HepG2 (cell line): ENCODE data around the gene BIK. TPM values are rescaled to one million over a fixed set of nuclear protein-coding genes. Genes with fewer than 3 reads are reported as not detected.

ENCODE experiments used
- ATAC-seq: fragments of 200-7000 bp; cut with Tn5 transposase; 3 replicates; pipeline ENCODE4 v1.9.1; 2020; ENCODE audit warnings: mild to moderate bottlenecking, moderate library complexity
- BruUV-seq: library from RNA; stranded (reverse); fragments of 400-500 nt; replicated peaks from 2 replicates; lab custom pipeline; 2021; lab: Mats Ljungman, UMichigan
- CTCF ChIA-PET: fragments of 300-600 bp; formaldehyde crosslinking; extraction: SDS; loops from one replicate; lab custom pipeline; 2021; ENCODE audit warnings: low total read pairs, inconsistent platforms, low intra/inter-chr PET ratio; lab: Yijun Ruan, JAX
- POLR2A ChIA-PET: fragments of 350-600 bp; sonication (Branson Sonifier 250); formaldehyde crosslinking; loops from one replicate; lab custom pipeline; 2020; ENCODE audit warnings: antibody characterized with exemption, inconsistent platforms; lab: Yijun Ruan, JAX
- DNase-seq: peaks from one replicate; pipeline ENCODE4 v3.0.0-alpha.2; 2015; ENCODE audit warnings: low spot score
- FAIRE-seq: peaks from 3 replicates; lab custom pipeline; 2011; peaks lifted over from hg19 to GRCh38; lab: Jason Lieb, UNC
- H2AFZ ChIP-seq: one replicate; pipeline ENCODE4 v1.6.1; 2011; ENCODE audit warnings: low read length, inconsistent platforms
- H3K27ac ChIP-seq: fragments of 300-600 bp; 3 replicates; pipeline ENCODE4 v1.8.0; 2011; ENCODE audit warnings: mixed run types, mild to moderate bottlenecking, mixed read lengths, low read length, inconsistent platforms; ENCODE audit not compliant: insufficient read depth; ENCODE audit errors: extremely low read length
- H3K27me3 ChIP-seq, 2 experiments: fragments of 200-600 bp in 1 of 2; 2 replicates in 1 of 2; 3 replicates in 1 of 2; pipeline versions ENCODE4 v1.6.0 to v1.8.0; 2011; ENCODE audit warnings: low read length in 2 of 2, mild to moderate bottlenecking in 2 of 2, moderate library complexity in 2 of 2, inconsistent platforms in 1 of 2; ENCODE audit not compliant: insufficient read depth in 2 of 2, control insufficient read depth in 1 of 2
- H3K36me3 ChIP-seq, 2 experiments: fragments of 200-600 bp in 1 of 2; replicated peaks in 1 of 2; 2 replicates in 1 of 2; 3 replicates in 1 of 2; pipeline versions ENCODE4 v1.5.1 to v1.8.0; 2011; ENCODE audit warnings: low read length in 2 of 2, inconsistent platforms in 1 of 2; ENCODE audit not compliant: insufficient read depth in 2 of 2, control insufficient read depth in 1 of 2
- H3K4me1 ChIP-seq: 2 replicates; pipeline ENCODE4 v1.5.1; 2012; ENCODE audit warnings: low read length, inconsistent platforms; ENCODE audit not compliant: insufficient read depth
- H3K4me2 ChIP-seq: 2 replicates; pipeline ENCODE4 v1.6.0; 2011; ENCODE audit warnings: low read depth, low read length, inconsistent platforms
- H3K4me3 ChIP-seq, 3 experiments: fragments of 200-600 bp in 1 of 3; sonication (generic), shearing (Covaris generic) in 1 of 3; replicated peaks in 1 of 3; 2 replicates each; pipeline ENCODE4 v1.5.1; 2011 to 2016; ENCODE audit warnings: low read length in 3 of 3, inconsistent platforms in 2 of 3, low read depth in 2 of 3, mild to moderate bottlenecking in 2 of 3, control low read depth in 1 of 3, mixed read lengths in 1 of 3; ENCODE audit not compliant: insufficient read depth in 1 of 3
- H3K79me2 ChIP-seq: one replicate; pipeline ENCODE4 v1.6.1; 2011; ENCODE audit warnings: low read length, inconsistent platforms; ENCODE audit not compliant: insufficient read depth
- H3K9ac ChIP-seq: 2 replicates; pipeline ENCODE4 v1.6.0; 2011; ENCODE audit warnings: mild to moderate bottlenecking, low read depth, low read length, inconsistent platforms; ENCODE audit not compliant: insufficient read depth
- H3K9me3 ChIP-seq: 2 replicates; pipeline ENCODE4 v1.5.1; 2012; ENCODE audit warnings: mild to moderate bottlenecking, low read length
- H4K20me1 ChIP-seq: 2 replicates; pipeline ENCODE4 v1.6.0; 2011; ENCODE audit warnings: inconsistent platforms, mild to moderate bottlenecking, low read length, moderate library complexity; ENCODE audit not compliant: insufficient read depth
- GATAD2A ChIP-seq: IDR thresholded peaks from 2 replicates; pipeline ENCODE4 v1.6.1; 2016
- HNRNPLL ChIP-seq: fragments of 200-400 bp; formaldehyde crosslinking; IDR thresholded peaks from 2 replicates; pipeline ENCODE4 v1.6.1; 2017; ENCODE audit warnings: mild to moderate bottlenecking, low read depth, low read length; ENCODE audit not compliant: poor library complexity, severe bottlenecking
- KDM2A ChIP-seq: sonication (generic); formaldehyde crosslinking; IDR thresholded peaks from 2 replicates; pipeline ENCODE4 v1.4.0; 2020; ENCODE audit warnings: low read depth, missing genetic modification reagents, borderline replicate concordance
- STAT5B ChIP-seq: sonication (generic); formaldehyde crosslinking; IDR thresholded peaks from 2 replicates; pipeline ENCODE4 v1.4.0; 2020; ENCODE audit warnings: missing genetic modification reagents
- THYN1 ChIP-seq: sonication (generic); formaldehyde crosslinking; IDR thresholded peaks from 2 replicates; pipeline ENCODE4 v1.8.1; 2023; ENCODE audit warnings: low read depth, mild to moderate bottlenecking, moderate library complexity, missing genetic modification reagents, borderline replicate concordance
- ZKSCAN5 ChIP-seq: sonication (generic); formaldehyde crosslinking; IDR thresholded peaks from 2 replicates; pipeline ENCODE4 v1.5.1; 2020; ENCODE audit warnings: mild to moderate bottlenecking, missing genetic modification reagents
- ZMYM3 ChIP-seq: sonication (generic); formaldehyde crosslinking; IDR thresholded peaks from 2 replicates; pipeline ENCODE4 v1.5.1; 2020; ENCODE audit warnings: mild to moderate bottlenecking, missing genetic modification reagents
- ZNF354B ChIP-seq: sonication (generic); formaldehyde crosslinking; IDR thresholded peaks from 2 replicates; pipeline ENCODE4 v1.8.0; 2022; ENCODE audit warnings: mild to moderate bottlenecking, missing genetic modification reagents
- ZNF629 ChIP-seq: sonication (generic); formaldehyde crosslinking; conservative IDR thresholded peaks from 2 replicates; pipeline ENCODE4 v1.5.0; 2020; ENCODE audit warnings: missing genetic modification reagents
- ZNF768 ChIP-seq: sonication (generic); formaldehyde crosslinking; IDR thresholded peaks from 2 replicates; pipeline ENCODE4 v1.4.0; 2020; ENCODE audit warnings: missing genetic modification reagents
- WGBS: methylation state at CpG from one replicate; pipeline ENCODE4 v1.1.6; 2017; ENCODE audit warnings: low lambda C conversion rate; 5-methylcytosine and 5-hydroxymethylcytosine counted together
- in situ Hi-C: cut with HindIII; loops from 2 replicates; pipeline ENCODE4 v1.10.0; 2017; ENCODE audit warnings: low pct_unique_long_range_greater_than_20kb; ENCODE audit not compliant: extremely low pct_ligation_motif_present
- intact Hi-C: fragments of 100-400 bp; cut with micrococcal nuclease; formaldehyde crosslinking; loops from one replicate; pipeline ENCODE4 v1.10.0; 2022; ENCODE audit not compliant: unreplicated experiment
- polyA plus RNA-seq, 8 experiments: library from polyadenylated mRNA; depleted of rRNA in 3 of 8; stranded (reverse) in 7 of 8; unstranded in 1 of 8; fragments of >200 nt; fragmentation: Illumina TruSeq in 4 of 8; extraction: Trizol in 4 of 8; gene quantifications; 2 replicates each; pipeline versions ENCODE4 v1.2.1 to v1.2.3, GENCODE V29; 2011 to 2016; ENCODE audit warnings: low read depth in 4 of 8, missing spikeins in 1 of 8, mixed read lengths in 1 of 8; ENCODE audit not compliant: insufficient read depth in 1 of 8
- total RNA-seq, 5 experiments: library from RNA; depleted of rRNA; stranded (reverse); fragments of >200 nt; fragmentation: Illumina TruSeq; extraction: Trizol; gene quantifications; 2 replicates each; pipeline ENCODE4 v1.2.3, GENCODE V29; 2016; ENCODE audit warnings: low read depth in 1 of 5
- TF ChIP-seq, protein P1 (sequence below): sonication (generic); formaldehyde crosslinking; IDR thresholded peaks from 2 replicates; pipeline ENCODE4 v1.4.0; 2020; ENCODE audit warnings: missing genetic modification reagents, low read depth, mild to moderate bottlenecking, borderline replicate concordance

BIK gene
- total and polyA plus RNA-seq, 2 of the 13 experiments (the other 11 are each of a cell fraction or from before 2014, with no cell fraction given), result 0.54 to 0.80 TPM

GRCh38 chr22:43160497-43161126, 50.1 kb downstream of the BIK start:
- Histone ChIP-seq H3K9ac (no peak overlapping the region), H3K27ac (no peak overlapping the region), H3K4me1 (peaks cover 26% of the 10 kb centered on the region), H4K20me1 (no peaks in the 10 kb centered on the region), H3K27me3 (peaks cover 8 to 17% of the 10 kb centered on the region in 2 experiments; a peak in 4 of 5 replicates), H3K79me2 (no peaks in the 10 kb centered on the region), H3K36me3 (no peaks in the 10 kb centered on the region), H3K9me3 (no peaks in the 10 kb centered on the region), H3K4me3 (no peak overlapping the region), H2AFZ (no peak overlapping the region), H3K4me2 (no peak overlapping the region)
- POLR2A ChIA-PET, result no interaction called here
- BruUV-seq, result no TSS peak
- ATAC-seq (no peak), DNase-seq (no peak), FAIRE-seq (no peak)
- in situ Hi-C loops, result no loop called here
- CTCF ChIA-PET, result no interaction called here
- 71% methylated on average over 2 of the region's 8 CpGs for WGBS
- TF ChIP-seq ZNF354B (no peak), ZNF768 (CRISPR knock-in tag) (peak; percentile 93), GATAD2A (CRISPR knock-in tag) (no peak), THYN1 (CRISPR knock-in tag) (no peak)
- TF ChIP-seq, protein P1, sequence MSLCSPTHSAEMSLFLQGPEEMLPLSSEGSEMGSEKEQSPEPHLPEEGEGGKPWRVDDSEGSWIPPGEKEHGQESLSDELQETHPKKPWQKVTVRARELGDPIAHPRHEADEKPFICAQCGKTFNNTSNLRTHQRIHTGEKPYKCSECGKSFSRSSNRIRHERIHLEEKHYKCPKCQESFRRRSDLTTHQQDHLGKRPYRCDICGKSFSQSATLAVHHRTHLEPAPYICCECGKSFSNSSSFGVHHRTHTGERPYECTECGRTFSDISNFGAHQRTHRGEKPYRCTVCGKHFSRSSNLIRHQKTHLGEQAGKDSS (CRISPR knock-in tag), result no peak
- intact Hi-C loops, result no loop called here

- H3K27ac ChIP-seq, result no peak overlapping the region
- H2AFZ ChIP-seq, result no peak overlapping the region
- POLR2A ChIA-PET, result no interaction called here
- H3K4me1 ChIP-seq, result peaks cover 23% of the 10 kb centered on the region
- H3K79me2 ChIP-seq, result no peaks in the 10 kb centered on the region
- intact Hi-C loops (no loop called here), in situ Hi-C loops (no loop called here)
- CTCF ChIA-PET, result no interaction called here
- ATAC-seq (no peak), DNase-seq (no peak), FAIRE-seq (no peak)
- H3K9ac ChIP-seq, result no peak overlapping the region
- 0 out of 2 replicates have a peak, but pooled peaks have one; percentile 19 for TF ChIP-seq KDM2A (CRISPR knock-in tag)
- TF ChIP-seq ZKSCAN5 (CRISPR knock-in tag), result no peak
- TF ChIP-seq HNRNPLL, result peak; percentile 26
- peak; percentile 78 for TF ChIP-seq ZNF629
- TF ChIP-seq STAT5B, result no peak
- 0 out of 2 replicates have a peak, but pooled peaks have one; percentile 32 for TF ChIP-seq ZMYM3 (CRISPR knock-in tag)
- H3K9me3 ChIP-seq, result no peaks in the 10 kb centered on the region
- no peak overlapping the region for H3K4me2 ChIP-seq
- no peaks in the 10 kb centered on the region; a peak in 1 of 5 replicates for H3K36me3 ChIP-seq
- no TSS peak for BruUV-seq
- H3K4me3 ChIP-seq, result no peak overlapping the region
- H3K27me3 ChIP-seq, result peaks cover 8 to 13% of the 10 kb centered on the region in 2 experiments; a peak in 4 of 5 replicates
- H4K20me1 ChIP-seq, result no peaks in the 10 kb centered on the region
- WGBS, result 42% methylated on average over 5 of the region's 24 CpGs
These were observed 52.0 kb downstream of the BIK start for GRCh38 chr22:43162412-43163150.
